Activated CD4-positive, alpha-beta T cell treated with anti-CD3 and anti-CD28 coated beads for 36 hours (primary cell): Measurements from ENCODE around the gene MICAL2. TPM values are rescaled to one million over a fixed set of nuclear protein-coding genes. Genes with fewer than 3 reads are reported as not detected.

Source experiments
- ATAC-seq: fragments of 200-7000 bp; cut with Tn5 transposase; one replicate; pipeline ENCODE4 v1.10.0; 2021; ENCODE audit warnings: mild to moderate bottlenecking, moderate library complexity
- CTCF ChIA-PET: fragments of 350-600 bp; sonication (Branson Sonifier 250); formaldehyde crosslinking; loops from one replicate; lab custom pipeline; 2021; ENCODE audit warnings: antibody characterized with exemption; lab: Charles Lee
- POLR2A ChIA-PET: fragments of 350-600 bp; sonication (Branson Sonifier 250); formaldehyde crosslinking; loops from one replicate; lab custom pipeline; 2021; ENCODE audit warnings: antibody characterized with exemption, inconsistent platforms; lab: Charles Lee
- DNase-seq: peaks from one replicate; pipeline ENCODE4 v3.0.0-alpha.2; 2020
- H3K27ac Mint-ChIP-seq: one replicate; pipeline ENCODE4 v1.8.0; 2021; ENCODE audit warnings: mixed read lengths
- H3K27me3 Mint-ChIP-seq: one replicate; pipeline ENCODE4 v1.8.0; 2021; ENCODE audit warnings: mixed read lengths
- H3K36me3 Mint-ChIP-seq: one replicate; pipeline ENCODE4 v1.8.0; 2021; ENCODE audit warnings: low read depth, mixed read lengths
- H3K4me1 Mint-ChIP-seq: one replicate; pipeline ENCODE4 v1.8.0; 2021; ENCODE audit warnings: mixed read lengths
- H3K4me3 Mint-ChIP-seq: one replicate; pipeline ENCODE4 v1.8.0; 2021; ENCODE audit warnings: mild to moderate bottlenecking, moderate library complexity, mixed read lengths
- H3K9me3 Mint-ChIP-seq: one replicate; pipeline ENCODE4 v1.8.0; 2021; ENCODE audit warnings: low read depth, mixed read lengths
- intact Hi-C, 2 experiments: fragments of 100-400 bp; cut with DNase I in 1 of 2; cut with micrococcal nuclease in 1 of 2; formaldehyde crosslinking; loops; one replicate each; pipeline versions ENCODE4 v1.14.2 to v1.15.1; 2022 to 2024; cut with DNase I, micrococcal nuclease
- microRNA-seq: library from miRNA; unstranded; fragments of <30 nt; microRNA quantifications from one replicate; pipeline ENCODE4 v1.2.0, GENCODE V29; 2021; ENCODE audit warnings: borderline replicate concordance
- total RNA-seq, 2 experiments: library from RNA; stranded (reverse); gene quantifications; one replicate each; pipeline ENCODE4 v1.2.3, GENCODE V29; 2021

Gene MICAL2
- total RNA-seq, 2 experiments from 2014 or later = 186 to 207 TPM

- CTCF ChIA-PET = interaction anchor here (0.6 to 2.7 kb wide), 8 partner anchors 8 to 200 kb away, joined by 3 to 11 read pairs (median 4); no protein-coding TSS in a partner anchor
- Mint-ChIP-seq H3K27me3 (no peaks in the 10 kb centered on the region), H3K4me1 (peaks cover 14% of the 10 kb centered on the region), H3K4me3 (no peak overlapping the region), H3K27ac (no peak overlapping the region), H3K9me3 (no peaks in the 10 kb centered on the region), H3K36me3 (no peaks in the 10 kb centered on the region)
- intact Hi-C loops = no loop called here
- DNase-seq (no peak), ATAC-seq (no peak)
- POLR2A ChIA-PET = no interaction called here
These were observed 183.1 kb downstream of the MICAL2 start for GRCh38 chr11:12293486-12293885.

GRCh38 chr11:12294613-12295012 lies 184.2 kb downstream of the MICAL2 start:
- intact Hi-C loops = no loop called here
- Mint-ChIP-seq H3K36me3 (peaks cover 4% of the 10 kb centered on the region), H3K4me1 (peaks cover 12% of the 10 kb centered on the region), H3K9me3 (peaks cover 4% of the 10 kb centered on the region), H3K27ac (no peak overlapping the region), H3K27me3 (no peaks in the 10 kb centered on the region), H3K4me3 (no peak overlapping the region)
- CTCF ChIA-PET = interaction anchor here (1.8 kb wide), 1 partner anchor 247 kb away, joined by 5 read pairs; no protein-coding TSS in a partner anchor
- POLR2A ChIA-PET = no interaction called here
- ATAC-seq (no peak), DNase-seq (no peak)

- Mint-ChIP-seq H3K36me3 (peaks cover 4% of the 10 kb centered on the region), H3K4me1 (peaks cover 2% of the 10 kb centered on the region), H3K27ac (no peak overlapping the region), H3K27me3 (no peaks in the 10 kb centered on the region), H3K9me3 (peaks cover 4% of the 10 kb centered on the region), H3K4me3 (no peak overlapping the region)
- intact Hi-C loops = no loop called here
- ChIA-PET CTCF (interaction anchor here (1.0 to 1.8 kb wide), 3 partner anchors 14 to 248 kb away, joined by 3 to 5 read pairs (median 3); no protein-coding TSS in a partner anchor), POLR2A (no interaction called here)
- DNase-seq (no peak), ATAC-seq (no peak)
These were observed 185.6 kb downstream of the MICAL2 start for GRCh38 chr11:12295943-12296342.

GRCh38 chr11:12298610-12299009 lies 188.2 kb downstream of the MICAL2 start:
- Mint-ChIP-seq H3K9me3 (peaks cover 4% of the 10 kb centered on the region), H3K4me3 (no peak overlapping the region), H3K27ac (no peak overlapping the region), H3K36me3 (peaks cover 4% of the 10 kb centered on the region), H3K27me3 (no peaks in the 10 kb centered on the region), H3K4me1 (no peaks in the 10 kb centered on the region)
- POLR2A ChIA-PET = no interaction called here
- CTCF ChIA-PET = interaction anchor here (0.6 kb wide), 1 partner anchor 252 kb away, joined by 3 read pairs; no protein-coding TSS in a partner anchor
- intact Hi-C loops = no loop called here
- no peak for ATAC-seq
- no peak for DNase-seq

GRCh38 chr11:12301379-12301778 lies 191.0 kb downstream of the MICAL2 start:
- ChIA-PET POLR2A (no interaction called here), CTCF (interaction anchor here (1.0 to 1.2 kb wide), 3 partner anchors 8 to 13 kb away, joined by 3 to 6 read pairs (median 3); no protein-coding TSS in a partner anchor)
- Mint-ChIP-seq H3K27ac (no peak overlapping the region), H3K9me3 (peaks cover 4% of the 10 kb centered on the region), H3K27me3 (no peaks in the 10 kb centered on the region), H3K4me3 (no peak overlapping the region), H3K4me1 (no peaks in the 10 kb centered on the region), H3K36me3 (peaks cover 4% of the 10 kb centered on the region)
- no peak for DNase-seq
- intact Hi-C loops = no loop called here
- ATAC-seq = no peak

GRCh38 chr11:12303421-12304149 lies 193.2 kb downstream of the MICAL2 start:
- DNase-seq (no peak), ATAC-seq (no peak)
- Mint-ChIP-seq H3K4me3 (no peak overlapping the region), H3K4me1 (no peaks in the 10 kb centered on the region), H3K27me3 (no peaks in the 10 kb centered on the region), H3K36me3 (peaks cover 4% of the 10 kb centered on the region), H3K9me3 (peaks cover 4% of the 10 kb centered on the region), H3K27ac (no peak overlapping the region)
- intact Hi-C loops = no loop called here
- ChIA-PET POLR2A (no interaction called here), CTCF (interaction anchor here (0.5 kb wide), 1 partner anchor 1310 kb away, joined by 5 read pairs; no protein-coding TSS in a partner anchor)

- DNase-seq (no peak), ATAC-seq (no peak)
- Mint-ChIP-seq H3K27me3 (no peaks in the 10 kb centered on the region), H3K4me1 (no peaks in the 10 kb centered on the region), H3K36me3 (no peaks in the 10 kb centered on the region), H3K9me3 (peaks cover 4% of the 10 kb centered on the region), H3K27ac (no peak overlapping the region), H3K4me3 (no peak overlapping the region)
- intact Hi-C loops = no loop called here
- POLR2A ChIA-PET = no interaction called here
- CTCF ChIA-PET = interaction anchor here (0.6 to 3.1 kb wide), 5 partner anchors 15 to 1663 kb away, joined by 3 to 12 read pairs (median 3); no protein-coding TSS in a partner anchor
These were observed 196.4 kb downstream of the MICAL2 start for GRCh38 chr11:12306830-12307229.

GRCh38 chr11:12312132-12312531 lies 201.7 kb downstream of the MICAL2 start:
- no peaks in the 10 kb centered on the region for H3K4me1 Mint-ChIP-seq
- CTCF ChIA-PET = interaction anchor here (0.7 kb wide), 1 partner anchor 969 kb away, joined by 3 read pairs; no protein-coding TSS in a partner anchor
- no peak for DNase-seq
- peaks cover 15% of the 10 kb centered on the region for H3K9me3 Mint-ChIP-seq
- H3K27ac Mint-ChIP-seq = no peak overlapping the region
- POLR2A ChIA-PET = no interaction called here
- H3K27me3 Mint-ChIP-seq = no peaks in the 10 kb centered on the region
- H3K4me3 Mint-ChIP-seq = no peak overlapping the region
- no peak for ATAC-seq
- intact Hi-C loops = no loop called here
- no peaks in the 10 kb centered on the region for H3K36me3 Mint-ChIP-seq

Small RNA genes lying within 50 kb of the gene (microRNA-seq; reads per million reads assigned to microRNA genes)
- 1.1 reads per million for gene MIR6124

Other genes with a start within 250 kb of the MICAL2 start
- gene DKK3, start 102.0 kb upstream of the MICAL2 start, total RNA-seq = not detected